KG1 (cell line): ENCODE results near the gene EPN1.

ENCODE experiments used
- DNase-seq: peaks from one replicate; lab custom pipeline; 2025; lab: John Stamatoyannopoulos, UW

EPN1 gene

GRCh38 chr19:55674841-55675660 lies at the start of gene EPN1:
Gene EPN1, plus strand, starts transcription at chr19:55675226. Its CDS starts 3,402 bp downstream, at chr19:55678628.
- peak; percentile 92 for DNase-seq

GRCh38 chr19:55626350-55626749 lies 48.7 kb upstream of the EPN1 start:
- no peak for DNase-seq

GRCh38 chr19:55632463-55632834 lies 42.6 kb upstream of the EPN1 start:
- peak; percentile 91 for DNase-seq

GRCh38 chr19:55633861-55634260 lies 41.2 kb upstream of the EPN1 start:
- DNase-seq = no peak

- DNase-seq = no peak
Measured at GRCh38 chr19:55635334-55635717, 39.7 kb upstream of the EPN1 start.

DNA sequence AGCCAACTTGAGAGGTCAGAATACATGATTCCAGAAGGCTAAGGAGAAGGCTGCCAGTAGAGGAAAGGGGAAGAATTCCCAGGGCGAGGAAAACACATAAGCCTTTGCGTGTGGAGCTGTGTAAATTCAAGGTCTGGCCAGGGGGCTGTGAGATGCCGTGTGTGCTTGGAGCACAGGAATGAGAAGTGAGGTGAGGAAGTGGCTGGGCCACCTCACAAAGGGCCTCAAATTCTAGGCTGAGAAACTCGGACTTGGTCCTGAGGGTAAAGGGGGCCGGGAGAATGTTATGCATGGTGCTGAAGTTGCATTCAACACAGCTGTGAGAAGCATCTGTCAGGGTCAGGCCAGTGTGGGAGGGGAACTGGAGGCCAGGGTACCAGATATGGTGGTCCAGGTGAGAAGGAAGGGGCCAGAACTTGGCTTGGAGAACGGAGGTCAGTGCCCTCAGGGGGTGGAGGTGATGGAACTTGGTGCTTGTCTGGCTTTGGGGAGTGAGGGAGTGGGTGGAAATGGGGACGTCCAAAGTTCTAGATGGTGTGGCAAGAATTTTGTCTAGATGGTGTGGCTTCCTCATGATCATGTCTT lies 39.1 kb upstream of the EPN1 start:
- DNase-seq = no peak

GRCh38 chr19:55636723-55637122 lies 38.3 kb upstream of the EPN1 start:
- no peak for DNase-seq

GRCh38 chr19:55637534-55637933 lies 37.5 kb upstream of the EPN1 start:
- no peak for DNase-seq

GRCh38 chr19:55638864-55639359 lies 36.1 kb upstream of the EPN1 start:
- peak; percentile 59 for DNase-seq

GRCh38 chr19:55640043-55640576 lies 34.9 kb upstream of the EPN1 start:
- DNase-seq = no peak

DNA sequence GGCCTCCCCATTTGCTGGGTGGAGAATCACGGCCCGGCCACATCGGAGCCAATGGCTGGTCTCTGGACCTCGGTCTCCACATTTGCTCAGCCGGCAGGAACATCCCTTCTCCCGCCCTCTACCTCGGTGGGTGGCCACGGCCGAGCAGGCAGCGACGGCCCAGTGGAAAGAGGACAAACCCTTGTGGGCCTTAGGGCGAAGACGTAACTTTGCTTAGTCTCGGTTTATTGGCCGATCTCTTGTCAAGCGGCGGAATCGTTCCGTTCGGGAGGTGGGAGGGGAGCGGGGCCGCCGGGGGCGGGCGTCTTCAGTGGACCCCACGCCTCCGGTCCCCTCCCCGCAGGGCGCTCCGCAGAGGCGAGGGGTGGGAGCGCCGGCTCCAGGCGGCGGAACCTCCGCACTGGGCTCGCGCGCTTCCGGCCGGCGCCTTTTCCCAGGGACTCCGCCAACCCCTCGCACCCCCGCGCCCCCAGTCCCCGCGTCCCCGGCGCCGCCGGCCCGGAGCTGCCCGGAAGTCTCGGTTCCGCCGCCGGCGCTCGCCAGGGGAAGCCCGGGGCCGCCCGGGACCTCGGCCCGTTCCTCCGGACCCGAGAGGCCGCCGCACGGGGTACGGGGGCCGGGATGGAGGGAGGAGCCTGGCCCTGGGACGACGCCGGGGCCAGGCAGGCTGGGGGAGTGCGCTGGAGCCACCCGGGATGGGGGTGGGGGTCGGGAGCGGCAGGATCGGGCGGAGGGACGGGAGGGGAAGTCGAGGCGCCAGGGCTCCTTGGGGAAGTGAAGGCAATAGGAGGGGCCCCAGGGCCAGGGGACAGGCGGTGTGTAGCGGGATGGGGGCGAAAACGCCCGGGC lies 34.2 kb upstream of the EPN1 start, which contains the start of gene ZNF580:
Gene ZNF580 (plus strand): TSS at position 426 of the 849 bp plus-strand sequence. CDS start 1,507 bp downstream, outside the sequence.
- no peak for DNase-seq

- DNase-seq = peak; percentile 54
Measured at GRCh38 chr19:55641426-55642152, 33.4 kb upstream of the EPN1 start.

DNA sequence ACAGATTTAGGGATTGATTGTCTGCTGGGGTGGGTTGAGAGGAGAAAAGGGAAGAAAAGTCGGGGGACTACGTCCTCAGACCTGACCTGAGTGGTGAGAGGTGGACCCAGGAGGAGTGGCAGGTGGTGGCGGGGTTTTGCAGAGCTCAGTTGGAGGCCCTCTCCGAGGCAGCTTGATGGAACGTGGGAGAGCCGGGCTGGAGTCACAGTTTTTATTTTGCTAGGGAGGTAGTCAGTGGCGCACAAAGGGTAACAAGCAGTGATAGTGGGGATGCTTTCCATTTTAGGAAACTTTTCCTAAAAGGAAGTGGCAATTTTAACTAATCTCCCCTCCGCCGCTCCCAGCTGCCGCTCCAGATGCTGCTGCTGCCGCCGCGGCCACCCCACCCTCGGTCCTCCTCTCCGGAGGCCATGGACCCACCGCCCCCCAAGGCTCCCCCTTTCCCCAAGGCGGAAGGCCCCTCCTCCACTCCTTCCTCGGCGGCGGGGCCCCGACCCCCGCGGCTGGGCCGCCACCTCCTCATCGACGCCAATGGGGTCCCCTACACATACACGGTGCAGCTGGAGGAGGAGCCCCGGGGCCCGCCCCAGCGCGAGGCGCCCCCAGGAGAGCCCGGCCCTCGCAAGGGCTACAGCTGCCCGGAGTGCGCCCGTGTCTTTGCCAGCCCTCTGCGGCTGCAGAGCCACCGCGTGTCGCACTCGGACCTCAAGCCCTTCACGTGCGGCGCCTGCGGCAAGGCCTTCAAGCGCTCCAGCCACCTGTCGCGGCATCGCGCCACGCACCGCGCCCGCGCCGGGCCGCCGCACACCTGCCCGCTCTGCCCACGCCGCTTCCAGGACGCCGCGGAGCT lies 32.6 kb upstream of the EPN1 start:
- no peak for DNase-seq

GRCh38 chr19:55643003-55643886 lies 31.8 kb upstream of the EPN1 start, which contains the start of gene ZNF581:
Gene ZNF581, plus strand, starts transcription at chr19:55643649. Its CDS starts 923 bp downstream, at chr19:55644572.
- DNase-seq = peak; percentile 80

- no peak for DNase-seq
Measured at GRCh38 chr19:55643887-55644176, 31.2 kb upstream of the EPN1 start.

DNA sequence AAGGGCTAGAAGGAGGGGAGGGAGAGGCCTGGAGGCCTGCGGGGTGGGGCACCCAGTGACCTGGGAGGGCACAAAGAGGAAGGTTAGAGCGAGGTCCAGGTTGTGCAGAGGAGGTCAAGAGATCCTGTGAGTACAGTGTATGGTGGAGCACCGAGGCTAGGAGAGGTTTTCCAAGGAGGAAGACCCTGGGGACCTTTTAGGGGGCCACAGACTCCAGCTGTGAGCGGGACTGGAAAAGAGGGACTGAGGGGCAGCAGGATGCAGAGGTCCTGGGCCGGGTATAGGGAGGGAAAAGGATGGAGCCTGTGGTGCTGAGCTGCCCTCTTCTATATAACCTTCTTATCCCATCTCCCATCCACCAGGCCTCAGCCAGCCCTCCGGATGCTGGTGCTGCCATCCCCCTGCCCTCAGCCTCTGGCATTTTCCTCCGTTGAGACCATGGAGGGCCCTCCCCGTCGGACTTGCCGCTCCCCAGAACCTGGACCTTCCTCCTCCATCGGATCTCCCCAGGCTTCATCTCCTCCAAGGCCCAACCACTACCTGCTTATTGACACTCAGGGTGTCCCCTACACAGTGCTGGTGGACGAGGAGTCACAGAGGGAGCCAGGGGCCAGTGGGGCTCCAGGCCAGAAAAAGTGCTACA lies 30.7 kb upstream of the EPN1 start:
- no peak for DNase-seq

GRCh38 chr19:55644842-55645511 lies 30.0 kb upstream of the EPN1 start:
- no peak for DNase-seq

DNA sequence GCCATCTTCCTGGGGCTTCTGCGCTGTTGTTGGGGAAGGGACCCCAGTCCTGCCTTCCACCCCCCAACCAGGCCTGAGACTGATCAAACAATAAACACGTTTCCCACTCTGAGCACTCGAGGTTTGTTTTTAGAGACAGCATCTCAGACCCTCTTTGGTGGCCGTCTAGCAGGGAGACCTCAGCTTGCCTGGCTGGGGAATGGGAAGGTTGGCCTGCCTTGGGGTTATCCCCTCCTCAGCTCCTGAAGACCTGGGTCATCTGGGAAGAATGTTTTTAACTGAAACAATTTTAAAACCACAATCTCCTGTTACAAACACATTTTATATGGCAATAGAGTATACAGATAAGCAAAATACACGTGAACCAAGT lies 29.5 kb upstream of the EPN1 start:
- no peak for DNase-seq
